Activated gamma-delta T cell treated with anti-CD3 and anti-CD28 coated beads, Interleukin-2, amount 50 U/mL, for 16 hours (primary cell): Measurements from ENCODE around the gene JADE2.
"Not testable (repeated sequence)": the region's sequence is repeated elsewhere in the genome, so short reads cannot be mapped to it uniquely, and the experiment has no call there.

Source experiments
- DNase-seq: peaks from one replicate; pipeline ENCODE4 v3.0.0-alpha.2; 2020; ENCODE audit warnings: low read depth

The JADE2 gene

GRCh38 chr5:134552301-134552700 is 26.8 kb downstream of the JADE2 start:
- DNase-seq = no peak

GRCh38 chr5:134552716-134553115 is 27.2 kb downstream of the JADE2 start:
- not testable (repeated sequence) for DNase-seq

- no peak for DNase-seq
Measured at GRCh38 chr5:134553821-134554267, 28.4 kb downstream of the JADE2 start.

- peak; percentile 20 for DNase-seq
Measured at GRCh38 chr5:134554319-134555222, 29.1 kb downstream of the JADE2 start.

GRCh38 chr5:134555223-134555889 is 29.9 kb downstream of the JADE2 start:
- DNase-seq = no peak

- DNase-seq = peak; percentile 71
Measured at GRCh38 chr5:134555890-134556311, 30.4 kb downstream of the JADE2 start.

GRCh38 chr5:134556588-134556987 is 31.1 kb downstream of the JADE2 start:
- DNase-seq = not testable (repeated sequence)

GRCh38 chr5:134556994-134557393 is 31.5 kb downstream of the JADE2 start:
- DNase-seq = no peak

GRCh38 chr5:134559672-134560071 is 34.2 kb downstream of the JADE2 start:
- DNase-seq = no peak

- no peak for DNase-seq
Measured at GRCh38 chr5:134560698-134561097, 35.2 kb downstream of the JADE2 start.

GRCh38 chr5:134561871-134562296 is 36.4 kb downstream of the JADE2 start:
- DNase-seq = no peak

GRCh38 chr5:134563221-134563620 is 37.8 kb downstream of the JADE2 start:
- no peak for DNase-seq

GRCh38 chr5:134563962-134564361 is 38.5 kb downstream of the JADE2 start:
- no peak for DNase-seq

GRCh38 chr5:134564396-134564795 is 38.9 kb downstream of the JADE2 start:
- DNase-seq = no peak

- no peak for DNase-seq
Measured at GRCh38 chr5:134565791-134566740, 40.6 kb downstream of the JADE2 start.

GRCh38 chr5:134566741-134567221 is 41.3 kb downstream of the JADE2 start:
- no peak for DNase-seq

- DNase-seq = no peak
Measured at GRCh38 chr5:134567641-134568336, 42.3 kb downstream of the JADE2 start.

- no peak for DNase-seq
Measured at GRCh38 chr5:134568337-134568700, 42.8 kb downstream of the JADE2 start.

GRCh38 chr5:134568761-134569695 is 43.6 kb downstream of the JADE2 start:
- DNase-seq = no peak

- DNase-seq = no peak
Measured at GRCh38 chr5:134569758-134570364, 44.4 kb downstream of the JADE2 start.
